TTC549 (cell line): ENCODE measurements around the gene ZNF74.

Experiments used
- FAIRE-seq: peaks from 2 replicates; lab custom pipeline; 2012; peaks lifted over from hg19 to GRCh38; lab: Jason Lieb, UNC

Gene ZNF74

DNA sequence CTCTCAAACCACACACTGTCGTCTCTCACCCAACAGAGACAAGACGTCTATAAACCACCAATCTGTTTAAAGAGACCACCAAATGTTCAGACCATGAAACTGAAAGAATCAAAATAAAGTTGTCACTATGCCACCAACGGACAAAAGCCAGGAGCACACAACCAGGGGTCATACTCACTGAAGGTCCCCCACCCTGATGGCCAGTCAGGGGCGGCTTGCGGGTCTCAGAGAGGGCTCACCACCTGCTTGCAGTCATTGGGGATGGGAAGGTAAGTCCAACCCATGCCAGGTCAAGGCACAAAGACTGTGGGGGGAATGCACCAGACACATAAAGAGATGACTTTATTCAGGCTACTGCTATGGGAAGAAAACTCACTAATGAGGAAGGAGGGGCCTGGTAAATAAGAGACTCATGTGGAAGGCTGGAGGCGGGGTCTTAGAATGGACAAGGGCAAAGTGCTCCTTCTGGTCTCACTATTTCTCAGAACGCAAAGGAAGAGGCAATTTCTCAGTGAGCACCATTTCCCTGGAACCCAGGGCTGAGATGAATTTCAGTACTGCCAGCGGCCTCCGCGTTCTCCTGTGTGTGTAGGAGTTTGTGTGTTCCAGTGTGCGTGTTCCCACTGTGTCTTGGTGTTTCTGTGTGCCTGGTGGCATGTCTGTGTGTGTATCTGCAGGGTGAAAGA, 26.3 kb downstream of the ZNF74 start:
- no peak for FAIRE-seq

DNA sequence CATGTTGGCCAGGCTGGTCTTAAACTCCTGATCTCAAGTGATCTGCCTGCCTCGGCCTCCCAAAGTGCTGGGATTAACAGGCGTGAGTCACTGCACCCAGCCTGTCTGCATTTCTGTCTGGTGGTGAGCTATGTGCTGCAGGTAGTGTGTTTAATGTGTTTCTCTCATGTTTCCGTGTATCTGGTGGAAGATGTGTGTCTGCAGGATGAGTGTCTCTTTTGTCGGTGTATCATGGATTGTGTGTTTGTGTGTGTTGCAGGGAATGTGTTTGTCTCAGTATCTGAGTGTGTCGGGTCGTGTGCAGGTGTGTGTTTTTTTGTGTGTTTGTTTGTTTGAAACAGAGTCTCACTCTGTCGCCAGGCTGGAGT, 27.5 kb downstream of the ZNF74 start:
- FAIRE-seq, result no peak

DNA sequence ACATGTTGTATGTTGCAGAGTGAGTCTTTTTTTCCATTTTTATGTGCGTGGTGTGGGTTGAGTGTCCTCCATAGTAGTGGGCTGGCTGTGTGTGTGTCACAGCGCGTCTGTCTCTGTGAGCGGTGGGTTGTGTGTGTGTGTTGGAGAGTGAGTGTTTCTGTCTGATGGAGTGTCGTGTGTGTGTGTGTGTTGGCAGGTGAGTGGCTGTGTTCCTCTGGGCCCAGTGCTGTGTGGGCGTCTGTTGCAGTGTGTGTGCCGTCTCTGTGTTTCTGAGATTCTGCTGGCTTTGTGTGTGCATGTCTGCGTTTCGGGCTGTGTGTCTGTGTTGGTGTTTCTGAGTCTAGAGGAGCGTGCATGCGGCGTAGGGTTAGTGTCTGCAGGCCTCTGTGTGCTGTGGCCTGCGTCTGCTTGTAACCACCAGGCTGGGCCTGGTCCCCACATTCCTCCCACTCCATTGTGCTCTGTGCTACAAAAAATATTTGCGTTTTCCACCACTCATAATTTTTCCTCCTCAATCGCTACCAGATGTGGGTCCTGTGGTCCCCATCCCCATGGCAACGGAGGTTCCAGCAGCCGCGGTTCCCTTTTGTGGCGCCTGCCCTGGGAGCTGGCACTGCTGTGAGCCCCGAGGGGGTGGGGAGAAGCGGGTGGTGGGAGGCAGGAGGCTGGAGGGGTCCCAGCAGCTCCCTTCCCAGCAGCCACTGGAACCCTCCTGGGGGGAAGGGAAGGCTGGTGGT, 28.5 kb downstream of the ZNF74 start:
- no peak for FAIRE-seq

DNA sequence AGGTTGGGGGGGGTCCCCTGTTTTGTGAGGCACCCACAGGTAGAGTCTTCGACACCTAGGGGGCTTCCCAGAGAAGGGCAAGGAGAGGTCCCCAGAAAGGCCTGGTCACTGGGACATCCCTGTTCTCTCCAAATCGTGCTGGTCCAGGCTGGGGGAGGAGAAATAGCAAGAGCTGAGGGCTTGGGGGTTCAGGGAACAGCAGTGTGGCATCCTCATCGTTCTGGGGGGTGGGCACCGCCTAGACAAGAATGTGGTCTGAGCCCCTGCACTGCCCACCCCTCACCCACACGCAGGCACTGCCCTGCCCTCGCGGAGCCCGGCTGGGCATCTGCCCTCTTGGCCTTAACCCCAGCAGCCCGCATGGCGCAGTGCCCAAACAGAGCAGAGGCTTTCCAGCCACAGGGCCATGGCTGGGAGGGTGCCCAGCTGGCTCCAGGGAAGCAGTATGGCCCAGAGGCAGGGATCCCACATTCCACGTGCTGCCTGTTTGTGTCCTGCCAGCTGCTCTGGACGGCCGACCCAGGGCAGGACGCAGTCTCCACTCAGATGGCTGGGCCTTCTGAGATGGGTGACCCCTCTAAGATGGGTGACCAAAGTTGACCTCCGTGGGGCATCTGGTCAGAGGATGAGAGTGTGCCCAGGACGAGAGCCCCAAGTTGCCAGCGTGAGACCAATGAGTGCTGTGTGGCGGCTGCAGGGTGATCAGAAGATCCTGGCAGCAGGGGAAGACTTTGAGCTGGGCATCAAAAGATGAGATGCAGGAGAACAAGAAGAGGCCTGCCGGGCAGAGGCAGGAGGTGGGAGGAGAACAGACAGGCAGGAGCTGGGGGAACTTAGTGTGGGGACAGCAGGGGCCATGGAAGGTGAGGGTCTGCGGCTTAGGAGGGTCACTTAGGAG, 29.3 kb downstream of the ZNF74 start:
- no peak for FAIRE-seq

DNA sequence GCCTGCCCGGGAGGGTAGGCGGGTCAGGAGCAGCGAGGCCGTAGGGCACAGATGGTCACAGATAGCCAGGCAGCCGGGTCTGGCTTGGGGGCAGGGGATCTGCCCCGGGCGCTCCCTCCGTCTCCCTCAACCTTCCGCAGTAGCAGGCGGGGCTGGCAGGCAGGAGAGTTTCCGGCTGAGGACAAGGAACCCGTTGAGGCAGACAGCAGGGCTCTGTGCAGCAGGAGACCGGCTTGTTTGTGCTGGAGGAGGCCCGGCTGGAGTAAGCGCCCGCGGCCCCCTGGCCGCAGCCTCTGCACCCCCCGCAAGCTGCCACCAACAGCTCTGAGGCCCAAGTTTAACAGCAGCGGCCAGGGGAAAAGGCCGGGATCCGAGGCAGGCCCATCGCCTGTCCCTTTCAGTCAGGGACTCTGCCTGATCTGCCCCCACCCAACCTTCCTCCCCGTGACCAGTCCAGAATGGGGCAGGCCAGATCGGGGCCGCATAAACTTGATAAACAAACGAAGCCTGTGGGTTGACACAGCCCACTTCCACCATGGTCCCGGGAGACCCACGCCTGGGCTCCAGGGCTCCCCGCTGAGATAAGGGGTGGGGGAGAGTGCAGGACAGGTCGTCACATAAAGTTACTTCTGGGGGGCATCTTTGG, 30.1 kb downstream of the ZNF74 start:
- no peak for FAIRE-seq

DNA sequence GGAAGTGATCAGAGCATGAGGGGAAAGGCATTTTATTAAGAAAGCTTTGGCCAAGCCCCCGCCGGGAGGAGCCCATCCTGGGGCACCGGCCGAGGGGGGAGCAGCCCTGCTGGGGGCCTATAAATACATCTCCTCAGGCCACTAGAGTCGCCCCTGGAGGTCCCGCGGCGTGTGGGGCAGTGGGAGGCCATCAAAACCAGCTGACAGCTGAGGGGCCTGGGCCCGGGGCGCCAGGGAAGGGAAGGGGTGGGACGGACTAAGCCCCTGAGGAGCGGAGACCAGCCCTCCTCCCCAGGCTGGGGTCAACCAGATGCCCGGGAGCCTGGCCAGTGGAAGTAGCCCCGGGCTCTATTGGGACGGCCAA, 30.6 kb downstream of the ZNF74 start:
- FAIRE-seq, result no peak

DNA sequence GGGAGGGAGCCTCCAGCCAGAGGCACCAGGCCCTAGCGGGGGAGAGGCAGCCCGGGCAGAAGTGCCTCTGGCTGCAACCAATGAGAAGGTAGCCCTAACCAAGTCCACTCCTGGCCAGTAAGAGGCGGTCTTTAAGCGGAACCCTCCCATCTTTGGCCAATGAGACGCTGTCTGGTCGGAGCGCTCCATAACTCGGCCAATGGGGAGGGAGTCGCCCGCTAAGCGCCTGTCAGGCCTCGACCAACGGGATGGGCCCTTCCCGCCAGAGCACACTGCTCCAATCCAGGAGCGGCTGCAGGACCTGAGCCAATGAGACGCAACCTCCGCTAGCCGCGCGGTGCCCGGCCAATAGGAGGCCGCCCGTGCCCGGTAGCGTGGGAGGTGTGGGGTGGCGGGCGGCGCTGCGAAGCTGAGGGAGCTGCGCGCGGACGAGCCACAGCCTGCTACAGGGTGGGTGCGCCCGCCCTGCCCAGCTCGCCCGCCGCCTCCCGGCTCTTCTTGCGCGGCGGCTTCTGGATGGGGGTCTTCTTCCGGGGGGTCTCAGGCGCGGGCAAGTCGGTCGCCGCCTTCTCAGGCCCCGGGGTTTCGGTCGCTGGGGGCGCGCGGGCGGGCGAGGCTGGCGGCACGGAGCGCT, 31.1 kb downstream of the ZNF74 start:
- FAIRE-seq, result no peak

DNA sequence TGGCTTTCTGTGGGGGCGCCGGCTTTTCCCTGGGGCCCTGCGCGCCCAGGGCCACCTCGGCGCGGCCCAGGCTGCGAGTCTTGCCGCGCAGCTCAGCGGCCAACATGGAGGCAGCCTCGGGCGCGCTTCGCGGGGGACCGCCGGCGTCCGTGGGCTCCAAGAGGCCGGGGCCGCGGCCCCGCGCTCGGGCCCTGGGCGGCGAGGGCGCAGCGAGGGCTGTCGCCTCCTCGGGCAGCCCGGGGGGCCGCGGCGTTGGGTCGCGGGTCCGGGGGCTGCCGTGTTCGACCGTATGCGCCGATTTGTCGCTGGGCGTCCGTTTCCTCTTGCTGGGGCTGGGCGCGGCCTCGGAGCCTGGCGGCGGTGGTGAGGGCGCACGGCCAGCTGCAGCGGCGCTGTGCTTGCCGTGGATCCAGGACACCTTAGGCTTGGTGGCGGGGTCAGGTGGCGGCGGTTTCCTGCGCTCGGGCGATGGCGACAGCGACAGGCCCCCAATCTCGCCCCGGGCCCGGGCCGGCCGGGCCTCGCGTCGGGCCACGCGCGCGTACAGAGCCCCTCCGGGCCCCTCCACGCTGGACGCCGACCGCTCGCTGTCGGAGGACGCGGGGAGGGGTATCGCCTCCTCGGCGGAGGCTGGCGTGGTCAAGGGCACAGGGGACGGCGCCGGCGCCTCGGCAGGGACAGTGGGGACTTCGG, 31.8 kb downstream of the ZNF74 start:
- FAIRE-seq, result no peak

DNA sequence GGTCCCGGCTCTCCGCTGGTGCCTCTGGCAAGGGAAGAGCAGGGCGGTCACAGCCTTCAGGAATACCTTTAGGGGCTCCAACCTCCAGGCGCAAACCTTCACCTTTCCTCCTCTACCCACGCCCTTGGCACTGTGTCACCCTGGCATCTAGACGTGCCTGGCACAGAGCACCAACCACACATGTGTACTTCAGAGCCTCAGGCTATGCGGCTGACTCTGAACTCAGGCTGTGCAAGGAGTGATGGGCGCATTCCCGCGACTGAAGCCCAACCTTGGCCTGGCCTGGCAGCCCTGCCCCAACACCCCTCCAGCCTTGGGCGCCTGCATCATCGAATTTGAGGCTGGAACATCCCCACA, 32.3 kb downstream of the ZNF74 start:
- FAIRE-seq, result no peak

DNA sequence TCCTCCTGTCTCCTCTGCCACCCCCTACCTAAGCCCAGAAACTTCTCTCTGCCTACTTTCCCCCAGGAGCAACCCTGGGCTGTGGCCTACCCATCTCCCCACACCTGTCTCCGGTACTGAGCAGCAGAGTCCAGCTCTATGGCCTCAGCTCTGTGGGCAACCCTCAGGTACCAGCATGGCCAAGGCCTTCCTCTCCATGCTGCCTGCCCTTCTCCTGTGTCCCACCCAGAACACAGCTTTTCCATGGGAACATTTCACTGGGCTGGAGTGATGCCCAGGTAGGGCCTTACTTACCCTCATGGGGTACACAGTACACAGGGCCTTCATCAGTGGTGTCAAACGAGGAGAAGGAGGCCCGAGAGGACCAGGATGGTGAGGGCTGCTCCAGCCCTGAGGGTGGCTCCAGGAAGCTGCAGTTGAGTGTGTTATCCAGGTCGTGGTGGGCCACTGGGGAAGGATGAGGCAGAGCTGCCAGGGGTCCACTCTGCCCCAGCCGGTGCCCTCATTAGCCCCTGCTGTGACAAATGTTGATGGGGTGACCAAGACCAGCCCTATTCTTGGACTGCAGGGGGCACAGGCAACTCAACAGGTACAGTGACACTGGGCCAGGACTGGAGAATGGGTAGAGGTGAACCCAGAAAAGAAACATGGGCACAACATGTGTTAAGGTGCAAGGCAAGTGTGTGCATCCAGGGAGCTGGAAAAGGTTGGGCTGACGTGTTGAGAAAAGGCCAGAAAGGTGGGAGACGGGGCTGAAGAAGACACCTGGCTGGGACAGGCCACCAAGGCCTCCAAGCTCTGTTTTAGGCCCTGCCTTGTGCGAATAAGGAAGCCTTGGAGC, 33.4 kb downstream of the ZNF74 start:
- no peak for FAIRE-seq

DNA sequence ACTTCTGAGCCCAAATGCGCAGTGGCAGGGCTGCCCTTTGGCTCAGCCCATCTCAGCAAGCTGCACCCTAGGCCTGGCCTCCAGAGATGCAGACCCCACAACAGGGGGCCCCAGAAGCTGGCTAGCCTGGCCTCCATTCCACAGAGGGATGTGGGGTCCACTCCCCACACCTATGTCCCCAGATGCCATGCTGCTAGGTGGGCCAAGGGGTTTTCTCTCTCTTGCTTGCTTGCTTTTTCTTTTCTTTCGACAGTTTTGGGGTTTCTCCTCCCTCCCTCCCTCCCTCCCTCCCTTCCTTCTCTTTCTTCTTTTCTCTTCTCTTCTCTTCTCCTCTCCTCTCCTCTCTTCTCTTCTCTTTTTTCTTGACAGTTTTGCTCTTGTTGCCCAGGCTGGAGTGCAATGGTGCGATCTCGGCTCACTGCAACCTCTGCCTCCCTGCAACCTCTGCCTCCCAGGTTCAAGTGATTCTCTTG, 34.0 kb downstream of the ZNF74 start:
- FAIRE-seq, result no peak

DNA sequence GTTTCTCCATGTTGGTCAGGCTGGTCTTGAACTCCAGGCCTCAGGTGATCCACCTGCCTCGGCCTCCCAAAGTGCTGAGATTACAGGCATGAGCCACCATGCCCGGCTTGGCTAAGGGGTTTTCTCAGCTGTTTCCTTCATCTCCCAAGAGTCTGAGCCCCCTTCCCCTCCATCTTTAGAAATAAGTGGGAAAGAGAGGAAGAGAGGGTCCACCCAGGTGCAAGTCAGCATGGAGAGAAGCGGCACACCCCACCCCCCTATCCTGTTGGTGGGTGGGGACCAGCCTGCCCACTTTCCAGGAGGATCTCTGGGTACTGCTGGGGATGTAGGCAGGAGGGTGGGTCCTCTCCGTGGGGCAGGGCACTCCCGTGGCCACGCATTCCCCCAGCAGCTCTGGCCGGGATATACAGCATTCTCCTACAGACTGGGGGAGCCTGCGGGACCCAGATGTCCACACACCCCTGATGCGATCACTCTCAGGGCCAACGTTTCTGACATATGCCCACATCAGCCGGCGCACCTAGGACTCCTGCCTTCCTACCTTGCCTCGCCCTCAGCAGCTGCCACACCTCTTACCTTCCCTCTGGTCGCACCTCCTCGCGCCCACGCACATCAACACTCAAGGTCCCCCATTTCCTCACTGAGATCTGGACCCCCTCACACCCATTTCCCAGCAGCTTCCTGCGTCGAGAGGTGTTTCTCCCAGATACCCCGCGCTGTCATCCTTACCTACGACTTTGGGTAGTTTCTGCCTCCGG, 34.7 kb downstream of the ZNF74 start:
- FAIRE-seq, result no peak

DNA sequence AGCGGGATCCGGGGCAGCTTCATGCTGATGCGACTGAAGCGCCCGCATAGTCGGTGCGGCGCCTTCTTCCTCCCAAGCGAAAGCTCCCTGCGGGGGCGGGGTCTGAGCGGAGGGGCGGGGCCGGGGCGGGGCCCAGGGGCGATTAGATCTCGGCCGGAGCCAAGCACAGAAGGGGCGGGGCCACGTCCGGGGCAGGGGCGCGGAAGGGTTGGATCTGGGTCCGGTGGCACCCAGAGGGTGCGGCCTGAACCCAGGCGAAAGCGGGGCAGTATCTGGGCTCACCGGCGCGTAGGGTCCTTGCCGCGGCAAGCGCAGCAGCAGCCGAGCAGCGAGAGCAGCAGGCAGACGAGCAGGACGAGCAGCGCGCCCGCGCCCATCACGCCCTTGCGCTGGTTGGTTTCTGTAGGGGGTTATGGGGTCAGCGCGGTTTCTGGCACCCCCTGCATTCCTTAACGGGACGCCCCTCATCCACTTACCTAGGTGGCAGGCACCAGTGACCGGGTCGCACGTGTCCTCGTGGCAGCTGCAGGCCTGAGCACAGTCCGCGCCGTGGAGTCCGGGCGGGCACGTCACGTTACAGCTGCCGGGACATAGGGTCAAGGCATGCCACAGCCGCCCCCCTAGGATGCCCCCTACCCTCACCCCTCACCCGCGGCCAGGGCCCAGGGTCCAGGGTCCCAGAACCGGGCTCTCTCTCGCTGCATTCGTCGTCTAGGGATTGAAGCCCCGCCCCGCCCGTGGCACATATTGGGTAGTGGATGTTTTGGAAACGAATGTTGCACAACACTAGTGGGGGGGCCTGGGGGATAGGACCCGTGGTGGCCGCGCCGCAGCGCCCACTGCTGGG, 35.5 kb downstream of the ZNF74 start:
- no peak for FAIRE-seq

DNA sequence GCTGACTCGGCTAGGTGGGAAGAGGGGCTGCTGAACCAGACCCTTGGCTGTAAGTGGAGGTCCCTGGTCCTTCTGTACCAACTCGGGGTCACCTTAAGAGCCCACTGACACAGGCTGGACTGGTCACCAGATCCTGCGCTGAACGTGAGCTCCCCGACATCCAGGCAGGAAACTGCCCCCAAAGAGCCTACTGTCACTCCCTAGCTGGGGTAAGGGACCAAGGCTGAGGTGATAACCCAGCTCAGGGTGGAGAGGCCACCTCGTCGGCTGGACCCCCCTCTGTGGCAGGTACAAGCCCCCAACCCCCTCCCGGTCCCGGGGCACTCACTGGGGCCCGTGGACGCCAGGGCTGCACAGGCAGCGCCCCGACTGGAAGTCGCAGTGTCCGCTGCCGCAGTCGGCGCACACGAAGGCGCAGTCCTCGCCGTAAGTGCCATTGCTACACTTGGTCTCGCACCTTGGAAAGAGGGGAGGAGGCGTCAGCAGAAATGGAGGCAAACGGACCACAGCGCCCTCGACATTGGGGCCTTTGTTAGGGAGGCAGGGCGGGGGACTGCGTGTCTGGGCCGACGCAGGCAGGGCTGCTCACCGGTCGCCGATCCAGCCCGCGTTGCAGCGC, 36.3 kb downstream of the ZNF74 start:
- FAIRE-seq, result no peak

DNA sequence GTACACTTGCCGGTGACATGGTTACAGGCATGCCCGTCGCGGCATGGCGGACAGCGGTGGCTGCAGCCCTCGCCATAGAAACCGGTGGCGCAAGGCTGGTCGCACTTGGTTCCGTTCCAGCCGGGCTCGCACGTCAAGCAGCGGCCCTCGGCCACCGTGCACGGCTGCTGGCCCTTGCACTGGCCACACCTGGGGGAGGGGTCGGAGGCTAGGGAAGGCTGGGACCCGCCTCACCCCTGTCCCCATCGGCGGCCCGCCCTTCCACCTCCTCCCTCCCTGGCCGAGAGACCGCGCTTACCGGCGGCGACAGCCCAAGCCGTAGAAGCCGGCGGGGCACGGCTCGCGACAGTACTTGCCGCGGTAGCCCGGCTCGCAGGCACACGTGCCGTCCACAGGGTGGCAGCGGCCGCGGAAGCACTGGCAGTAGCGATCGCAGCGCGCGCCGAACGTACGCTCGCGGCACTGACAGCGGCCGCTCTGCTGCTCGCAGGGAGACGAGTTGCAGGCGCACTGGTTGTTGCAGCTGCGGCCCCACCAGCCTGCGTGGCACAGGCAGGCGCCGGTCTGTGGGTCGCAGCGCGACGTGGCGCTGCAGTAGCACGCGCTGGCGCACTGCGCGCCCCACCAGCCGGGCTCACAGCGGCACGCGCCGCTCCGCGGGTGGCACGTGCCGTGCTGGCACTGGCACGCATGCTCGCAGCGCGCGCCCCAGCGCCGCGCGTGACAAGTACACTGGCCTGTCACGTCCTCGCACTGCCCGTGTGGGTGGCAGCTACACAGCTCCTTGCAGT, 37.0 kb downstream of the ZNF74 start:
- FAIRE-seq, result no peak

DNA sequence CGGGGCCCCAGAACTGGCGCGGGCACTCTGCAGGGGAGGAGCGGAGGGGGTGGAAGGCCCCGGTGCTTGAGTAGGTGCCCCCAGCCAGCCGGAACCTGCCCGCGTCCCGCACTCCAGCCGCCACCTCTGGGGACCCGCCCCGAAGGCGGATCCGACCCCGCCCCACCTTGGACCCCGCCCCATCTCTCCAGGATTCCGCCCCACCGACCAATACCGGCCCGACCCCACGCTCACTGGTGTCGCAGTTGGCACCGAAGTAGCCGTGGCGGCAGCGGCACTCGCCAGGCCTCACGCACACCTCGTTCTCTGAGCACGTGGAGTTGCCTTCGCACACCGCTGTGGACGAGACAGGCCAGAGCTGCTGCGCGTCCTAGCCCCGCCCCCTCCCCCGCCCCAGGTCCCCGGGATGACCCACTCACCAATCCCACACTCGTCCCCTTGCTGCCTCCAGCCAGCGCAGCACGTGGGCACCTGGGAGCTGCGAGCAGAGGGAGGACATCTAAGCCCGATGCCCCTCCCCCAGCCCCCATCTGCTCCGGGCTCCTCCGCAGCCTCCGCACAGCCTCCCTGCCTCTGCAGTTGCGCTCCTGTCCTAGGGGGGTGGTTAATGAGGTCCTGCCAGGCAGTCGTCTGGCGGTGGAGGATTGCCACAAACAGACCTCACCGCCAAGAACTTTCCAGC, 37.7 kb downstream of the ZNF74 start:
- FAIRE-seq, result no peak

DNA sequence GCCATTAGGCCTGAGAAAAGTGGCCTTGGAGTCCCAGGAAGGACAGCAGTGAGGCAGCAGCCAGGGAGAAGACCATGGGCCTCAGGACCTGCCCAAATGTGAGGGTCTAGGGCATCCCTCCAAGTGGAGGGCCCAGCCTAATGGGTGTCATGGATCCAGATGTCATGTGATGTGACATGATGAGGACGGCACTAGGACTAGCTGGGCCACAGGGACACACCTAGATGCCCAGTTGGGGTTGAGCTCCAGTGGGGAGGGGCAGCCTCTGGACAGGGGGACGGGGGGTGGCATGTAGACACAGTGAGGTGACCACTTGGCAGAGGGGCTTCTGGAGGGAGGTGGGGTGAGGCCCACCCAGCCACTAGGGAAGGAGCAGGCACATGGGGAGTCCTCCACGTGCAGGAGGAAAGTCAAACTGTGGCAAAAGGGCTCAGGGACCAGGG, 38.3 kb downstream of the ZNF74 start:
- no peak for FAIRE-seq
